PC-3 (cell line): ENCODE data around the gene JUNB.

Experiments used
- EZH2 ChIP-seq: fragments of 300-600 bp; sonication (generic); IDR thresholded peaks from one replicate; pipeline ENCODE4 v1.6.1; 2017; ENCODE audit warnings: antibody characterized with exemption, mild to moderate bottlenecking, low read length; ENCODE audit not compliant: unreplicated experiment
- TF ChIP-seq, protein P1 (sequence below): fragments of 300-600 bp; sonication (generic); conservative IDR thresholded peaks from 2 replicates; pipeline ENCODE4 v1.5.1; 2017; ENCODE audit warnings: antibody characterized with exemption, low read depth, mild to moderate bottlenecking, low read length

DNA sequence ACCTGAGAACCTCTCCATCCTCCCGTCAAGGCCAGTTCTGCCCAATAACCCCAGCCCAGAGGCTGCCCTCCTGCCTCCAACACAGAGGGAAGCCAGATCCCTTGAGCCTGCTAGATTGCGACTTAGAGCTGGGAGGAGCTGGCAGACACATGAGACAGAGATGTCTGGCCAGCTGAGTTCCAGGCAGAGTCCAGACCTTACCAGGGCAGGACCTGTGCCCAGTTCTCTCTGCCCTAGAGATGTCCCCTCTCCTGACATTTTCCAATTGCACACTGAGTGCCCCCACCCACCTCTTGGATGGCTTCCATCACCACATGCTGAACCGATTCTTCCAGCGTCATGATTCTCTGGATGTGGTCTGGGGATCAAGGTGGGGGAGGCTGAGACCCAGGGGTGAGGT lies 19.0 kb upstream of the JUNB start:
- TF ChIP-seq, protein P1, sequence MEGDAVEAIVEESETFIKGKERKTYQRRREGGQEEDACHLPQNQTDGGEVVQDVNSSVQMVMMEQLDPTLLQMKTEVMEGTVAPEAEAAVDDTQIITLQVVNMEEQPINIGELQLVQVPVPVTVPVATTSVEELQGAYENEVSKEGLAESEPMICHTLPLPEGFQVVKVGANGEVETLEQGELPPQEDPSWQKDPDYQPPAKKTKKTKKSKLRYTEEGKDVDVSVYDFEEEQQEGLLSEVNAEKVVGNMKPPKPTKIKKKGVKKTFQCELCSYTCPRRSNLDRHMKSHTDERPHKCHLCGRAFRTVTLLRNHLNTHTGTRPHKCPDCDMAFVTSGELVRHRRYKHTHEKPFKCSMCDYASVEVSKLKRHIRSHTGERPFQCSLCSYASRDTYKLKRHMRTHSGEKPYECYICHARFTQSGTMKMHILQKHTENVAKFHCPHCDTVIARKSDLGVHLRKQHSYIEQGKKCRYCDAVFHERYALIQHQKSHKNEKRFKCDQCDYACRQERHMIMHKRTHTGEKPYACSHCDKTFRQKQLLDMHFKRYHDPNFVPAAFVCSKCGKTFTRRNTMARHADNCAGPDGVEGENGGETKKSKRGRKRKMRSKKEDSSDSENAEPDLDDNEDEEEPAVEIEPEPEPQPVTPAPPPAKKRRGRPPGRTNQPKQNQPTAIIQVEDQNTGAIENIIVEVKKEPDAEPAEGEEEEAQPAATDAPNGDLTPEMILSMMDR, result no peak
- no peak for TF ChIP-seq EZH2
